Measurements from ENCODE around the gene DYSF. TPM values are rescaled to one million over a fixed set of nuclear protein-coding genes. Genes with fewer than 3 reads are reported as not detected.

Gene DYSF
- polyA plus RNA-seq, 1 of the 3 experiments (the other 2 are of a cell fraction), result 0.10 TPM

- Histone ChIP-seq H3K27ac (ENCODE audit: low read depth in 2 of 2, low read length in 1 of 2) (no peak overlapping the region), H3K79me2 (ENCODE audit: insufficient read depth) (no peaks in the 10 kb centered on the region), H3K36me3 (replicated peaks in 1 of 2; ENCODE audit: control insufficient read depth in 1 of 2, insufficient read depth in 2 of 2, low read length in 1 of 2) (no peaks in the 10 kb centered on the region), H3K4me1 (ENCODE audit: control insufficient read depth in 1 of 2, insufficient read depth in 2 of 2, low read depth in 1 of 2, low read length in 1 of 2) (peaks cover 0 to 6% of the 10 kb centered on the region in 2 experiments; a peak in 1 of 4 replicates), H2AFZ (ENCODE audit: low read depth) (no peak overlapping the region), H4K20me1 (ENCODE audit: insufficient read depth) (no peaks in the 10 kb centered on the region), H3K4me2 (no peak overlapping the region), H3K4me3 (ENCODE audit: low read depth in 2 of 2, low read length in 1 of 2) (no peak overlapping the region), H3K9ac (no peak overlapping the region), H3K9me2 (no peaks in the 10 kb centered on the region), H3F3A (replicated peaks; ENCODE audit: insufficient read depth) (no peaks in the 10 kb centered on the region), H3K9me3 (no peaks in the 10 kb centered on the region), H3K27me3 (ENCODE audit: insufficient read depth) (no peaks in the 10 kb centered on the region)
- 72% methylated on average over 8 of the region's 11 CpGs for WGBS (ENCODE audit: low lambda C conversion rate)
- DNase-seq, result no peak
- ChIA-PET CTCF (no interaction called here), POLR2A (no interaction called here)
- TF ChIP-seq, protein P1, sequence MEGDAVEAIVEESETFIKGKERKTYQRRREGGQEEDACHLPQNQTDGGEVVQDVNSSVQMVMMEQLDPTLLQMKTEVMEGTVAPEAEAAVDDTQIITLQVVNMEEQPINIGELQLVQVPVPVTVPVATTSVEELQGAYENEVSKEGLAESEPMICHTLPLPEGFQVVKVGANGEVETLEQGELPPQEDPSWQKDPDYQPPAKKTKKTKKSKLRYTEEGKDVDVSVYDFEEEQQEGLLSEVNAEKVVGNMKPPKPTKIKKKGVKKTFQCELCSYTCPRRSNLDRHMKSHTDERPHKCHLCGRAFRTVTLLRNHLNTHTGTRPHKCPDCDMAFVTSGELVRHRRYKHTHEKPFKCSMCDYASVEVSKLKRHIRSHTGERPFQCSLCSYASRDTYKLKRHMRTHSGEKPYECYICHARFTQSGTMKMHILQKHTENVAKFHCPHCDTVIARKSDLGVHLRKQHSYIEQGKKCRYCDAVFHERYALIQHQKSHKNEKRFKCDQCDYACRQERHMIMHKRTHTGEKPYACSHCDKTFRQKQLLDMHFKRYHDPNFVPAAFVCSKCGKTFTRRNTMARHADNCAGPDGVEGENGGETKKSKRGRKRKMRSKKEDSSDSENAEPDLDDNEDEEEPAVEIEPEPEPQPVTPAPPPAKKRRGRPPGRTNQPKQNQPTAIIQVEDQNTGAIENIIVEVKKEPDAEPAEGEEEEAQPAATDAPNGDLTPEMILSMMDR (IDR thresholded peaks at IDR 0.05), result no peak
- TF ChIP-seq, protein P2, sequence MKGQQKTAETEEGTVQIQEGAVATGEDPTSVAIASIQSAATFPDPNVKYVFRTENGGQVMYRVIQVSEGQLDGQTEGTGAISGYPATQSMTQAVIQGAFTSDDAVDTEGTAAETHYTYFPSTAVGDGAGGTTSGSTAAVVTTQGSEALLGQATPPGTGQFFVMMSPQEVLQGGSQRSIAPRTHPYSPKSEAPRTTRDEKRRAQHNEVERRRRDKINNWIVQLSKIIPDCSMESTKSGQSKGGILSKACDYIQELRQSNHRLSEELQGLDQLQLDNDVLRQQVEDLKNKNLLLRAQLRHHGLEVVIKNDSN (IDR thresholded peaks at IDR 0.05; ENCODE audit: borderline replicate concordance, low read depth), result no peak
- TF ChIP-seq TEAD4 (IDR thresholded peaks at IDR 0.05; ENCODE audit: borderline replicate concordance, insufficient read depth) (no peak), NFIC (IDR thresholded peaks at IDR 0.05; ENCODE audit: borderline replicate concordance) (no peak), NRF1 (IDR thresholded peaks at IDR 0.05; ENCODE audit: low read depth, low read length) (no peak), RXRA (IDR thresholded peaks at IDR 0.05; ENCODE audit: borderline replicate concordance, low read depth) (no peak), GATA2 (CRISPR knock-in tag; IDR thresholded peaks at IDR 0.05) (no peak), REST (IDR thresholded peaks at IDR 0.05; ENCODE audit: low read depth, low read length) (no peak), TCF12 (IDR thresholded peaks at IDR 0.05) (no peak), SIN3A (IDR thresholded peaks at IDR 0.05; ENCODE audit: borderline replicate concordance, low read depth, low read length) (no peak), EP300 (IDR thresholded peaks at IDR 0.05; ENCODE audit: borderline replicate concordance in 1 of 2, low read depth in 1 of 2, low read length in 1 of 2) (no peak)
- TF ChIP-seq, protein P3, sequence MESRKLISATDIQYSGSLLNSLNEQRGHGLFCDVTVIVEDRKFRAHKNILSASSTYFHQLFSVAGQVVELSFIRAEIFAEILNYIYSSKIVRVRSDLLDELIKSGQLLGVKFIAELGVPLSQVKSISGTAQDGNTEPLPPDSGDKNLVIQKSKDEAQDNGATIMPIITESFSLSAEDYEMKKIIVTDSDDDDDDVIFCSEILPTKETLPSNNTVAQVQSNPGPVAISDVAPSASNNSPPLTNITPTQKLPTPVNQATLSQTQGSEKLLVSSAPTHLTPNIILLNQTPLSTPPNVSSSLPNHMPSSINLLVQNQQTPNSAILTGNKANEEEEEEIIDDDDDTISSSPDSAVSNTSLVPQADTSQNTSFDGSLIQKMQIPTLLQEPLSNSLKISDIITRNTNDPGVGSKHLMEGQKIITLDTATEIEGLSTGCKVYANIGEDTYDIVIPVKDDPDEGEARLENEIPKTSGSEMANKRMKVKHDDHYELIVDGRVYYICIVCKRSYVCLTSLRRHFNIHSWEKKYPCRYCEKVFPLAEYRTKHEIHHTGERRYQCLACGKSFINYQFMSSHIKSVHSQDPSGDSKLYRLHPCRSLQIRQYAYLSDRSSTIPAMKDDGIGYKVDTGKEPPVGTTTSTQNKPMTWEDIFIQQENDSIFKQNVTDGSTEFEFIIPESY (IDR thresholded peaks at IDR 0.05; ENCODE audit: borderline replicate concordance, low read depth), result no peak
Observed at GRCh38 chr2:71700041-71700657, 246.8 kb downstream of the DYSF start.
